Astrocyte of the spinal cord (primary cell): ENCODE measurements around the gene APOBEC3B.

ENCODE experiments used
- DNase-seq: peaks from one replicate; pipeline ENCODE4 v3.0.0; 2011; ENCODE audit warnings: low read depth, low spot score
- H3K4me3 ChIP-seq: 2 replicates; pipeline ENCODE4 v1.5.1; 2011; ENCODE audit warnings: low read depth, mild to moderate bottlenecking, low read length, moderate library complexity
- in situ Hi-C: cut with HindIII; loops from 2 replicates; pipeline ENCODE4 v1.10.0; 2017; ENCODE audit warnings: low sequenced_read_pairs
- TF ChIP-seq, protein P1 (sequence below): IDR thresholded peaks from 2 replicates; pipeline ENCODE4 v1.5.1; 2012; ENCODE audit warnings: low read depth, mild to moderate bottlenecking, low read length, inconsistent platforms

The APOBEC3B gene

DNA sequence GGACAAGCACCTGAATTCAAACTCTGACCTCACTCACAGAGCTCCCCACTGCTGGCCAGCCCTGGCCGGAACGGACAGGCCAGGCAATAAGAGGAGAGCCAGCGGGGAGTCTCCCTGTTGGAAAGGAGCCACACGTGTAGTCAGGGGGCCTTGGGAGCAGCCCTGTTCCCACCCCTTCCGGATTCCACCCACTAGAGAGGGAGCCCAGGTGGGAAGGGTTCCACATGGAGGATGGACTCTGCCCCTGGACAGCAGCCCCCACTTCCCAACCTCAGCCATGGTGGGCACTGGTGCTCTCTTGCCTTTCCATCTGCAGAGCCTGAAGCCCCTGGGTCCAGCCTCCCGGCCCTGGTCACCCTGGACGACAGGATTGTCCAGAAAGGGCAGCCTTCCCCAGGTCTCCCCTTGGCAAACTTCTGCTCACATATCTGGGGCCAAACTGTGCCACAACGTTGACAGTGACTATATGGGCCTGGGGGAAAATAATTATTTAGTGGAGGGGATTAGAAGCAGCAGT is 32.2 kb upstream of the APOBEC3B start:
- TF ChIP-seq, protein P1, sequence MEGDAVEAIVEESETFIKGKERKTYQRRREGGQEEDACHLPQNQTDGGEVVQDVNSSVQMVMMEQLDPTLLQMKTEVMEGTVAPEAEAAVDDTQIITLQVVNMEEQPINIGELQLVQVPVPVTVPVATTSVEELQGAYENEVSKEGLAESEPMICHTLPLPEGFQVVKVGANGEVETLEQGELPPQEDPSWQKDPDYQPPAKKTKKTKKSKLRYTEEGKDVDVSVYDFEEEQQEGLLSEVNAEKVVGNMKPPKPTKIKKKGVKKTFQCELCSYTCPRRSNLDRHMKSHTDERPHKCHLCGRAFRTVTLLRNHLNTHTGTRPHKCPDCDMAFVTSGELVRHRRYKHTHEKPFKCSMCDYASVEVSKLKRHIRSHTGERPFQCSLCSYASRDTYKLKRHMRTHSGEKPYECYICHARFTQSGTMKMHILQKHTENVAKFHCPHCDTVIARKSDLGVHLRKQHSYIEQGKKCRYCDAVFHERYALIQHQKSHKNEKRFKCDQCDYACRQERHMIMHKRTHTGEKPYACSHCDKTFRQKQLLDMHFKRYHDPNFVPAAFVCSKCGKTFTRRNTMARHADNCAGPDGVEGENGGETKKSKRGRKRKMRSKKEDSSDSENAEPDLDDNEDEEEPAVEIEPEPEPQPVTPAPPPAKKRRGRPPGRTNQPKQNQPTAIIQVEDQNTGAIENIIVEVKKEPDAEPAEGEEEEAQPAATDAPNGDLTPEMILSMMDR, result no peak
- H3K4me3 ChIP-seq, result no peak overlapping the region
- in situ Hi-C loops, result no loop called here
- no peak for DNase-seq

DNA sequence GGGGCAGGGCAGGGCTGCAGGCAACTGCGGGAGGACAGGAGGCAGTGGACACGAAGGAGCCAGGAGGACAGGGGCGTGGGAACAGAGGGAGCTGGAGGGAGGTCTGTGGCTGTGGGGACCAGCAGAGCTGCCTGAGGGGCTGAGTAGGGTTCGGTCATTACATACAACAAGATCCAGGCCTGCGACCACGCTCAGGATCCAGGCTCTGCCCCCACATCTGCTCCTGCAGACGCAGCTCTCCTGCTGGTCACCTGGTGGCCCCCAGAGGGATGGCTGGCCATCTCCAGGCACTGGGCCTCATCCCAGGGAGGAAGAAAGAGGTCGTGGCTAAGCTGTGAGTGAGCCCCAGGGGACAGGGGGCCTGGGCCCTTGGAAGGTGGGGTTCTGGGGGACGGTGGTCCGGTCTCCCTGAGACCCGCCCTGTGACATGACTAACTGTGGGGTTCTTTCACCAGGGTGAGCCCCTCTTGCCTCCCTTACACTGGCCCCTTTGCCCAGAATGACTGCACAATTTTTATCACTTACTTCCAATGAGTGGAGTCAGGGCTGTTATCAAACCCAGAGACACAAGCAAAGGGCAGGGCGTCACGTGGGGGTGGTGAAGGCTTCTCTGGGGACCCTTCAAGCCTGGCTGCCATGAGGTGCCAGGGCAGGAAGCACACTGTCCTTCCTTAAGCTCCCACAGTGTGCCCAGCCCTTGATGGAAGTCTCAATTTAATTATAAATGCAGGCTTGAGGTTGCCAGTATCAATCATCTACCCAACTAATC is 31.4 kb upstream of the APOBEC3B start:
- no peak for DNase-seq
- H3K4me3 ChIP-seq, result no peak overlapping the region
- TF ChIP-seq, protein P1, result no peak
- in situ Hi-C loops, result no loop called here

DNA sequence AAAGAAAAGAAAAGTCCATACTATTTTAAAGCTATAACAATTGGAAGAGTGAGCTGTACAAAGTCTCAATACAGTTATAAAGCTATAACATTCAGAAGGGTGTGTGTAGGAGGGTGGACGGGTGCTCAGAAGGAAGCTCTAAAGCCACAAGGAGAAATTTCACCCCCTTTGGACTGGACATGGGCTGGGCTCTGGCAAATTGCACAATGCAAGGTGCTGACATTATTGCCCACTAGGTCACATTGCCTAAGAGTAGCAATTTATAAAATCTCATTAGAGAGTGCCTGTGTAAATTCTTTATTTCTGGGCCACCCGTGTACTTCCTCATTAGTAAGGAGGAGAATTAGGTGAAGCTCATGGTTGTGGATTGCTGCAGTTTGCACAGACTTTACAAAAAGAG is 30.4 kb upstream of the APOBEC3B start:
- no peak overlapping the region for H3K4me3 ChIP-seq
- DNase-seq, result no peak
- TF ChIP-seq, protein P1, result no peak
- in situ Hi-C loops, result no loop called here

- TF ChIP-seq, protein P1, result no peak
- no peak overlapping the region for H3K4me3 ChIP-seq
- DNase-seq, result no peak
- in situ Hi-C loops, result no loop called here
Observed at GRCh38 chr22:38952281-38952993, 29.7 kb upstream of the APOBEC3B start.

DNA sequence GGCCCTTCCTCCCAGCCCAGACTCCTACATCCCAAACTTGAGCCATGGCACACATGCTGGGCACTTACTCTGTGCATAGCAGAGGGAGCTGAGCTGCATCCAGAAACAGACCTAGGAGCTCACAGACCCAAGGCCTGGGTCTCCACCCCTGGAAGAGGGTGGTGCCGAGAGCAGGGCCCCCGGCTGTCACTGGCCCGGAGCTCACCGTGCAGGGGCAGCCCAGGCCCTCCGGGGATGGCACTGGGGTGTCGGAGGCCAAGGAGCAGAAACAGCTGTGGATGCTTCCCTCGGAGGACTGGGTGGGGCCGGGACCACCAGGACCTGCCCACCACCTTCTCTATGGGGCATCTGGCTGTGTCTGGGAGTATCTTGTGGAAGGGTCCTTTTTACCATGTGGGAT is 29.1 kb upstream of the APOBEC3B start:
- DNase-seq, result no peak
- TF ChIP-seq, protein P1, result no peak
- no peak overlapping the region for H3K4me3 ChIP-seq
- in situ Hi-C loops, result no loop called here

- DNase-seq, result no peak
- in situ Hi-C loops, result no loop called here
Observed at GRCh38 chr22:38953577-38954413, 28.4 kb upstream of the APOBEC3B start.

More at GRCh38 chr22:38953577-38954413, 28.4 kb upstream of the APOBEC3B start:
- H3K4me3 ChIP-seq, result no peak overlapping the region
- TF ChIP-seq, protein P1, result no peak
